D721Med (cell line): ENCODE data around the gene MYO6.

Experiments used
- DNase-seq: peaks from one replicate; pipeline ENCODE4 v3.0.0; 2011; ENCODE audit warnings: low spot score; ENCODE audit not compliant: insufficient read length
- FAIRE-seq: peaks from 2 replicates; lab custom pipeline; 2011; peaks lifted over from hg19 to GRCh38; lab: Jason Lieb, UNC
- TF ChIP-seq, protein P1 (sequence below): IDR thresholded peaks from 2 replicates; pipeline ENCODE4 v1.5.1; 2012; ENCODE audit warnings: mild to moderate bottlenecking, control low read depth; ENCODE audit not compliant: insufficient read depth; ENCODE audit errors: missing control alignments

Gene MYO6

DNA sequence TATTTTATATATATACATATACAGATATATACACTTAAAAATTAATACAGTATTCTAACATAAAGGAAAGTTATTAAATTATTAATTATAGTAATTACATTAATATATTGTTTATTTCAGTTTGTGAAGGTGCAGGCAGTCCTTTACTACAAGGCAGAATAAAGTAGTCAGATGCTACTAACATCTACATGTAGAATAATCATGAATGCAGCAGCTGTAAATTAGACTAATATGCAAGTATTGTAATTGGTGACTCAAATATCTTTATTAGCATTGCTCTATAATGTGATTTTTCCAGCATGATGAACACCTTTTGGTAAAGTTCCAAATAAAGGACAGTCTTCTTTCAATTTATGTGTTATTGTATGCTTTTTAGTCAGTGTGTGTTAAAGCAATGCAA, 17.3 kb downstream of the MYO6 start:
- DNase-seq (no peak), FAIRE-seq (no peak)
- TF ChIP-seq, protein P1, sequence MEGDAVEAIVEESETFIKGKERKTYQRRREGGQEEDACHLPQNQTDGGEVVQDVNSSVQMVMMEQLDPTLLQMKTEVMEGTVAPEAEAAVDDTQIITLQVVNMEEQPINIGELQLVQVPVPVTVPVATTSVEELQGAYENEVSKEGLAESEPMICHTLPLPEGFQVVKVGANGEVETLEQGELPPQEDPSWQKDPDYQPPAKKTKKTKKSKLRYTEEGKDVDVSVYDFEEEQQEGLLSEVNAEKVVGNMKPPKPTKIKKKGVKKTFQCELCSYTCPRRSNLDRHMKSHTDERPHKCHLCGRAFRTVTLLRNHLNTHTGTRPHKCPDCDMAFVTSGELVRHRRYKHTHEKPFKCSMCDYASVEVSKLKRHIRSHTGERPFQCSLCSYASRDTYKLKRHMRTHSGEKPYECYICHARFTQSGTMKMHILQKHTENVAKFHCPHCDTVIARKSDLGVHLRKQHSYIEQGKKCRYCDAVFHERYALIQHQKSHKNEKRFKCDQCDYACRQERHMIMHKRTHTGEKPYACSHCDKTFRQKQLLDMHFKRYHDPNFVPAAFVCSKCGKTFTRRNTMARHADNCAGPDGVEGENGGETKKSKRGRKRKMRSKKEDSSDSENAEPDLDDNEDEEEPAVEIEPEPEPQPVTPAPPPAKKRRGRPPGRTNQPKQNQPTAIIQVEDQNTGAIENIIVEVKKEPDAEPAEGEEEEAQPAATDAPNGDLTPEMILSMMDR: no peak

DNA sequence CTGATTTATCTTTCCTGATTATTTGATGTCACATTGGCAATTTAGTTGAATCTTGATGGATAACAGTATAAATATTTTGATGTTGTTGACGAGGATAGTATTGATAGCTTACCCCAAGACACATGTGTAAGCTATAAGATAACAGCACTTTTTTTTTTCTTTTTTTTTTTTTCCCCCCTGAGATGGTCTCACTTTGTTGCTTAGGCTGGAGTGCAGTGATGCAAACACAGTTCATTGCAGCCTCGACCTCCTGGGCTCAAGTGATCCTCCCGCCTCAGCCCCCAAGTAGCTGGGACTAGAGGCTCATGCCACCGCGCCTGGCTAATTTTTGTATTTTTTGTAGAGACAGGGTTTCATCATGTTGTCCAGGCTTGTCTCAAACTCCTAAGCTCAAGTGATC, 21.8 kb downstream of the MYO6 start:
- TF ChIP-seq, protein P1: no peak
- no peak for FAIRE-seq

DNA sequence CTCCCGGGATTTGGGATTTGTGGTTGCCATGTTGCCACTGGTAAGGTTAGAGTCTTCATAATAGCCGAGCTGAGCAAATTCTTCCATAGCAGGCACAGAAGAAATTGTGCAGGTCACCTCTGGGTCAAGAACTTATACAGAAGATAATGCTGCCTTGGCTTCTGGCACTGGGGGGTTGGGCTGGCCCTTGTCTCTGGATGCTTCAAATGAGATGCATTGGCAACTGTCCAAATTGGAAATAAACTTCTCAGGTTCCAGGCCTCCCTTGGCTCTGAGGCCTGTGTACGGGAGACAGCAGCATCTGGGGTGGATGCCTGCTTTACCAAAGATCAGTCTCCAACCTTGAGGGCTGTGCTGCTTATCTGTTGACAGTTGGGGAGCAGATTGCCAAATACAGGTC, 26.2 kb downstream of the MYO6 start:
- DNase-seq (peak; percentile 27), FAIRE-seq (no peak)
- TF ChIP-seq, protein P1: no peak

More for the DNA sequence above, 21.8 kb downstream of the MYO6 start:
- no peak for DNase-seq

DNA sequence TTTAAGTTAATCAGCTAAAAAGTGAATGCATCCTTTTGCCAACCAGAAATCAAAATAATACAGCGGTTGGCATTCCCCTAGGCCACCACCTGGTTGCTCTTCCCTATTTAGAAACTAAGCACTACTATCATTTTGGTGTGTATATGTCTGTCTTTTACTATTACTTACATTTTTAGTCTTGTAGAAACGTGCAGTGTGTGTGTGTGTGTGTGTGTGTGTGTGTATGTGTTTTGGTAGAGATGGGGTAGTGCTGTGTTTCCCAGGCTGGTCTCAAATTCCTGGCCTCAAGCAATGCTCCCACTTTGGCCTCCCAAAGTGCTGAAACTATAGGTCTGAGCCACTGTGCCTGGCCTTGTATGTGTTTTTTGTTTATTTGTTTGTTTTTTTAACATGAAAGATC, 27.4 kb downstream of the MYO6 start:
- FAIRE-seq: no peak
- DNase-seq: no peak
- TF ChIP-seq, protein P1: no peak

DNA sequence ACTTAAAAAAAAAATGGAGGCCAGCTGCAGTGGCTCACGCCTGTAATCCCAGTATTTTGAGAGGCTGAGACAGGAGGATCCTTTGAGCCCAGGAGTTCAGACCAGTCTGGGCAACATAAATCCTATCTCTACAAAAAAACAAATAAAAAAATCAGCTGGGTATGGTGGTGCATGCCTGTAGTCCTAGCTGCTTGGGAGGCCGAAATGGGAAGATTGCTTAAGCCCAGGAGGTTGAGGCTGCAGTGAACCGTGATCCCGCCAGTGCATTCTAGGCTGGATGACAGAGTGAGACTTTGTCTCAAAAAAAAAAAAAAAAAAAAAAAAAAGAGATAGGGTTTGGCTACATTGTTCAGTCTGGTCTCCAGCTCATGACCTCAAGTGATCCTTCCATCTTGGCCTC, 29.7 kb downstream of the MYO6 start:
- no peak for FAIRE-seq
- no peak for DNase-seq
- TF ChIP-seq, protein P1: no peak

DNA sequence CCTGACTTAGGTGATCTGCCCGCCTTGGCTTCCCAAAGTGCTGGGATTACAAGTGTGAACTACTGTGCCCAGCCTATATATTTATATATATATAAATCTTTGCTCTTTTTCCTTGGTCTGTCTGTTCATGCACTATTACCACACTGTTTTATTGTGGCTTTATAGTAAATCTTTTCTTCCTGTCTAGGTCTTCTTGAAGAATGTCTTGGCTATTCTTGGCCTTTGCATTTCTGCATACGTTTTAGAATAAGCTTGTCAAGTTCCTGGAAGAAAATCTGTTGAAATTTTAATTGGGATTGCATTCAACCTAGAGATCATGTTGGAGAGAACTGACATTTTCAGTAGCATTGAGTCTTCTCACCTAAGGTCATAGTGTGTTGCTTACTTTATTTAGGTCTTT, 37.1 kb downstream of the MYO6 start:
- no peak for FAIRE-seq
- TF ChIP-seq, protein P1: no peak
- no peak for DNase-seq

DNA sequence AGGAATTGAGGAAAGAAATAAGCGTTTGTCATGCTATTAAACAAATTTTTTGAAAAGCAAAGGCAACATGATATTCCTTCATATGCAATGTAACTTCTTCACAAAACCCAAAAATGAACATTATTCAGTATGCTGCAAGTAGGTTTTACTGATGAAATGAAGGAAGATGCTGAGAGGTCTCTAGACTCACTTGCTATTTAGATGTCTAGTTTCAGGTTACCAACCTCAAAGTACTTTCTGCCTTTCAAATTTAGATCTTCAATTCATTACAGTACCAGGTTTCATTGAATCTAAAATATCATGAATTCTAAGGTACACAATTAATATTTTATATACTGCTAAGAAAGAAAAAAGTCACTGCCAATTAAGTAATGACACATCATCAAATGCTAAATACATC, 39.9 kb downstream of the MYO6 start:
- FAIRE-seq (no peak), DNase-seq (no peak)
- TF ChIP-seq, protein P1: no peak
